HG02938 (cell line): ENCODE results near the gene TECPR1.

ENCODE experiments used
- ATAC-seq: cut with Tn5 transposase; IDR thresholded peaks from one replicate; pipeline ENCODE4 v1.9.1; 2021; ENCODE audit warnings: mild to moderate bottlenecking, moderate library complexity; ENCODE audit not compliant: unreplicated experiment

TECPR1 gene

DNA sequence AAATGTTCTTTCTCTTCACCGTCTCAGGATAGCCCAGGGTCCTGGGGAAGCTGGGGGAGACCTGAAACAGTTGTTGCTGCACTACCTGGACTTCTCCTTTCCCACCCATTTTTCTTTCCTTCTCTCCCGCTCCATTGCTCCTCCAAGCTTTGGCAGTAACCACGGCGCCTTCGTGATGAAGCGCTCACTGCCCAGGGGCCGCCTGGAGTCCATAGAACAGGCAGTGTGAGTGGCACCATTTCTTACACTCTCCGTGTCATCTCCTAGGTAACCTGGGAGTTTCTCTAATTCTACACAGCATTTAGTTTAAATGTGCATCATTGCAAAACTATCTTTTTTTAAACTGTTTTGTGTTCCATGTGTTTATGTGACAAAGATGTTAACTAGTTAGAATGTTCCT is 81.1 kb downstream of the TECPR1 start:
- no peak for ATAC-seq

DNA sequence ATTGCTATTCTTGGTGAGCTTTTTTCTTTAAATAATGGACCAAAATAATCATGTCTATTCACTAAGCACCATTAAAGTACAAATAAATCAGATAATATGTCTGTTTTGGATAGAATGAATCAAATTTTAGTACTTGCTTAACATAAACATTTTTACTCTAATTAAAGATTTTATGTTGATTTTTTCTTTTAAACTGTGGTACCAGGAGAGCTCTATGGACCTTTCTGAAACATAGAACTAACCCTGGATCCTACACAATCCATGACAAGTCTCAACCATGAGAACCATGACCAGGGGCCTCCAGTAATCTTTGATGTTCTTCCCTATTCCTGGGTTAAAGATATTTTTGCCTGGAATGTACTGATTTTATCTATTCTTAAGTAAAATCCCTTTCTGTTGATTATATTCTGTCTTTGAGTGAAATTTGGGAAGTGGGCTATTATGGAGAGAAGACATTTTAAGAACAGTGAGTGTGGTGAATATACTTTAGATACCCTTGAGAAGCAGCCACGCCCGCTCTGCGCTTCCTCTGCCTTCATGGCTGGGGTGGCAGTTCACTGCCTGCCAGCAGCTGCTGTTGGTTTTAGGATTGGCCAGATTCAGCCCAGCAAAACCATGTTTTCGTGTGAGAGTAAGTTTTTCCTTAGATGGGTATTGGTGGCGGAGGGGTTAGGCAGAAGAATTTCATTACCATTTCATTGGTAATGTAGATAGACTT is 83.0 kb downstream of the TECPR1 start:
- no peak for ATAC-seq

DNA sequence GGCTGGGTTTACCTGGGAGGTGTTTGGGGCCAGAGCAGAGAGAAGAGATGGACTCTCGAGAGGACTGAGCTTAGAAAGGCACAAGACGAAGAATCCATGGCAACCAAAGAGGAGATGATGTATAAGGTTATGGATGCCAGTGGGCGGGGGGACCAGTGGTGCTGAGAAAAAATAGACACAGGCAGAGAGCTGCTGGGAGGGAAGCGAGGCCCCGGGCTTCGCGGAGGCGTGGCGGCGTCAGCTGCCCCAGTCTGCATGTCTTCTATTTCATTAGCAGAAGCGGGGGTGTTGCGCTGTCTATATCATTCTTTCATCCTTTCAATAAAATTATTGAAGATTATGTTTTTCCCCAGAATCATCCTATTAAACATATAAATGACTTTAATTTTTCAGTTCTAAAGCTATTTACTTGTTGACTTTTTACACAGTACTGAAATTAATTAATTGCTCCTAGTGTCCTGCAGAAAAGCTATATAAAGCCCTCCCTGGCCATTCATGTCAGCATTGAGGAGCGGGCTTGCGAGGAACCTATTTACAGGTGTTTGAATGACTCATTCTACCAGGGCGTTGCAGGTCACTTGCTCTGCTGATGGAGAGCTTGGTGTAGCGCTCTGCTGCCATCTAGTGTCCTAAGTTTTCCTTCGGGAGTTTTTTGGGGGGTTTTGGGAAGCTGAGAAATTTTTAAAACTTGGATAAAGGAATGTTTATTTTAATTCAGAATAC is 83.7 kb downstream of the TECPR1 start:
- no peak for ATAC-seq

- no peak for ATAC-seq
Measured at GRCh38 chr7:98167653-98168052, 84.4 kb downstream of the TECPR1 start.

- ATAC-seq: no peak
Measured at GRCh38 chr7:98166668-98166970, 85.4 kb downstream of the TECPR1 start.

- ATAC-seq: no peak
Measured at GRCh38 chr7:98165827-98166667, 86.0 kb downstream of the TECPR1 start.
